ENCODE data around the gene ONECUT1.
"Not testable (repeated sequence)": the region's sequence is repeated elsewhere in the genome, so short reads cannot be mapped to it uniquely, and the experiment has no call there.

Gene ONECUT1

GRCh38 chr15:52790169-52790708 lies at the start of gene ONECUT1:
Gene ONECUT1 (minus strand): TSS chr15:52790336. CDS start chr15:52789884, 452 bp downstream.
- DNase-seq (ENCODE audit: low read depth, low spot score) = no peak
- peak within 1 kb of the TSS; percentile 59 for H3K4me3 ChIP-seq (ENCODE audit: low read depth, low read length)
- ChIA-PET CTCF (interaction anchor here (0.9 to 1.9 kb wide), 2 partner anchors 8 to 10 kb away, joined by 3 to 5 read pairs; no protein-coding TSS in a partner anchor), POLR2A (no interaction called here)
- TF ChIP-seq CTCF (IDR thresholded peaks at IDR 0.05; ENCODE audit: insufficient read depth, low read length, missing control alignments) = no peak

GRCh38 chr15:52834379-52834778 lies 44.2 kb upstream of the ONECUT1 start:
- ChIA-PET CTCF (no interaction called here), POLR2A (no interaction called here)
- no peak for TF ChIP-seq CTCF (IDR thresholded peaks at IDR 0.05; ENCODE audit: insufficient read depth, low read length, missing control alignments)
- DNase-seq (ENCODE audit: low read depth, low spot score) = no peak
- H3K4me3 ChIP-seq (ENCODE audit: low read depth, low read length) = no peak overlapping the region

- POLR2A ChIA-PET; H3K4me3 ChIP-seq (ENCODE audit: low read depth, low read length); CTCF ChIA-PET; DNase-seq (ENCODE audit: low read depth, low spot score): not testable (repeated sequence)
Observed at GRCh38 chr15:52824169-52824942, 34.2 kb upstream of the ONECUT1 start.

GRCh38 chr15:52822475-52822874 lies 32.3 kb upstream of the ONECUT1 start:
- DNase-seq (ENCODE audit: low read depth, low spot score) = no peak
- no peak for TF ChIP-seq CTCF (IDR thresholded peaks at IDR 0.05; ENCODE audit: insufficient read depth, low read length, missing control alignments)
- CTCF ChIA-PET = no interaction called here
- POLR2A ChIA-PET = no interaction called here
- H3K4me3 ChIP-seq (ENCODE audit: low read depth, low read length) = no peak overlapping the region

- no peak for DNase-seq (ENCODE audit: low read depth, low spot score)
- no peak overlapping the region for H3K4me3 ChIP-seq (ENCODE audit: low read depth, low read length)
- POLR2A ChIA-PET = no interaction called here
- CTCF ChIA-PET = no interaction called here
- no peak for TF ChIP-seq CTCF (IDR thresholded peaks at IDR 0.05; ENCODE audit: insufficient read depth, low read length, missing control alignments)
Observed at GRCh38 chr15:52819253-52819652, 29.1 kb upstream of the ONECUT1 start.

- CTCF ChIA-PET; H3K4me3 ChIP-seq (ENCODE audit: low read depth, low read length); DNase-seq (ENCODE audit: low read depth, low spot score); POLR2A ChIA-PET: not testable (repeated sequence)
Observed at GRCh38 chr15:52815899-52816298, 25.8 kb upstream of the ONECUT1 start.

GRCh38 chr15:52808996-52809395 lies 18.9 kb upstream of the ONECUT1 start:
- CTCF ChIA-PET = no interaction called here
- DNase-seq (ENCODE audit: low read depth, low spot score) = no peak
- no peak overlapping the region for H3K4me3 ChIP-seq (ENCODE audit: low read depth, low read length)
- TF ChIP-seq CTCF (IDR thresholded peaks at IDR 0.05; ENCODE audit: insufficient read depth, low read length, missing control alignments) = no peak
- POLR2A ChIA-PET = no interaction called here
